ENCODE data around the gene OR2T3.
"Not testable (repeated sequence)": the region's sequence is repeated elsewhere in the genome, so short reads cannot be mapped to it uniquely, and the experiment has no call there.

The OR2T3 gene, protein sequence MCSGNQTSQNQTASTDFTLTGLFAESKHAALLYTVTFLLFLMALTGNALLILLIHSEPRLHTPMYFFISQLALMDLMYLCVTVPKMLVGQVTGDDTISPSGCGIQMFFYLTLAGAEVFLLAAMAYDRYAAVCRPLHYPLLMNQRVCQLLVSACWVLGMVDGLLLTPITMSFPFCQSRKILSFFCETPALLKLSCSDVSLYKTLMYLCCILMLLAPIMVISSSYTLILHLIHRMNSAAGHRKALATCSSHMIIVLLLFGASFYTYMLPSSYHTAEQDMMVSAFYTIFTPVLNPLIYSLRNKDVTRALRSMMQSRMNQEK

DNA sequence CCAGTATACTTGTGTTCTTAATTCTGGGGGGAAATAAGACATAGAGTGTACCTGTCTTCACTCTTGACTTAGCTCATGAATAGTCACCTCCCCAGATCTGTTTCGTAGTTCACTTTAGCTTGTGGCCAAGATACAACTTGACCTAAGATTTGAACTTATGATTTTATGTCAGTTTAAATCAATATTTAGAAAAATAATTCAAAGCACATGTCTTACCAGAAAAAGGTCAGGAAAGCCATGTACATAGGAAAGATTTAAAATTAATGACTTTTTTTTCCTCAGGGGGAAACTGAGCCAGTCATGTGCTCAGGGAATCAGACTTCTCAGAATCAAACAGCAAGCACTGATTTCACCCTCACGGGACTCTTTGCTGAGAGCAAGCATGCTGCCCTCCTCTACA, at the start of gene OR2T3:
OR2T3 (plus strand) TSS at position 301 of the 400 bp plus-strand sequence; CDS start at position 301, 0 bp downstream.
- not testable (repeated sequence) for DNase-seq (ENCODE audit: low read depth in 3 of 3)

DNA sequence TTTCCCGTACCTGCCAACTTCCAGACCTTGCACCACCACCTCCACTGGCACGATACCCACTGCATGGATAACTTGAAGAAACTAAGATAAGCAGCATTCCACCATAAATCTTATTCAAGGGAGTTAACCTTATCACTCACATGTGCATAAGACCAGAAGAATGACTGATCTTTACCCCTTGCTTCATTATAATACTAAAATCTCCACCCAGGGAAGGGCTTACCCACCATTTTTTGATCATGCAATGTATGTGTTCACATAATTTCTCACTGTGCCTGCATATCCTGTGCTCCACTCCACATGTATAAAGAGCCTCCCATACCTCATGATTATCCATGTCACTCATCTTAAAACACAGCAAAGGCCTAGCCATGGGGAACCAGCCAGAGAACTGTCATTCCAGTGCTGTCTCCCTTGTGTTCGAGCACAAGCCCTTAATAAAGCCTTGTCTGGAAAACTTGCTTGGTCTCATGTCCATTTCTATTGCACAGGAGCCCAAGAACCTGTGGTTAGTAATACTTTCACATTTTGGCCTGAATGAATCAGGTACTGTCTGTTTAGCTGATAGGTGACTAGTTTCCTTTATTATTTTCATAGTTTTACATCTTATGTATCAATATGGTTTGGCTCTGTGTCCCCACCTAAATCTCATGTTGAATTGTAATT, 45.5 kb upstream of the OR2T3 start:
- not testable (repeated sequence) for DNase-seq (ENCODE audit: low read depth in 3 of 3)

DNA sequence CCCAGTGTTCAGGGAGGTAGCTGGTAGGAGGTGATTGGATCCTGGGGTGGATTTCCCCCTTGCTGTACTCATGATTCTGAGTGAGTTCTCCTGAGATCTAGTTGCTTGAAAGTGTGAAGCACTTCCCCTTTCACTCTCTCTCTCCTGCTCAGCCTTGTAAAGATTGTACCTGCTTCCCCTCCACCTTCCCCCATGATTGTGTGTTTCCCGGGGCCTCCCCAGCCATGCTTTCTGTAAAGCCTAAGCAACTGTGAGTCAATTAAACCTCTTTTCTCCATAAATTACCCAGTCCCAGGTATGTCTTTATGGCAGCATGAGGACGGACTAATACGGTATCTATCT, 45.0 kb upstream of the OR2T3 start:
- not testable (repeated sequence) for DNase-seq (ENCODE audit: low read depth in 3 of 3)

DNA sequence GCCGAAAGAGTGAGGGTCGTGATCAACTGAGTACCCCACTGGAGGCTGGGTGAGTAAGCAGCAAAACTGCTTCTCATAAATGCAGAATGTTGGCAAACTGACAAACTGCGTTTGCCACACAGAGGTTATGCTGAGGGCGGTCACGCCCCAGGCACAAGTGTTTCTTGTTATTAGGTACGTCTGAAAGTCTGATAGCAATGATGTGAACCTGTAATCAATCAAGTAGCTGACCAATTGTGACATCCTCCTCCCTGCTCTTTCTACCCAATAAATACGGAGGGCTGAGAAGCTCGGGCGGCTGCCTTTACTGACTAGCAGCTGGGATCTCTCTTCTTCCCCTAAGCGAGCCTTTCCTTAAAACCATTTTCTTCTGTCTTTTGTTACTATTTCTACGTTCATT, 41.5 kb upstream of the OR2T3 start:
- DNase-seq (ENCODE audit: low read depth in 3 of 3) = not testable (repeated sequence)

DNA sequence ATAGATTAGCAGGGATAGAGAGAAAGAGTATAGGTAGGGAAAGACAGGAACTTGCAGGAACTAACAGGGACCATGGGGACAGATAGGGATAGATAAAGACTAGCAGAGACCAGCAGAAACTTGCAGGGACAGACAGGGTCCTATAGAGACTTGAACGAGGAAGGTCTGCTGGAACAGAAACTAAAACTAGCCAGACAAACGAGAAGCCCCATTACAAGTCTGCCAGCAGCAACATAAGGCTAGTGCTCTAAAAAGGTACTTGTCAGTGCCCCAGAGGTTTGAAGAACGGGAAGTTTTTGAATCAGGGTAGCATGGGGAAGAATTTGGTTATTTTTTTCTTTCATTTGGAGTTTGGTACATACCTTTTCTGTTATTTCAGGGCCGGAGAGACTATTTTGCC, 41.0 kb upstream of the OR2T3 start:
- DNase-seq (ENCODE audit: low read depth in 3 of 3) = not testable (repeated sequence)

DNA sequence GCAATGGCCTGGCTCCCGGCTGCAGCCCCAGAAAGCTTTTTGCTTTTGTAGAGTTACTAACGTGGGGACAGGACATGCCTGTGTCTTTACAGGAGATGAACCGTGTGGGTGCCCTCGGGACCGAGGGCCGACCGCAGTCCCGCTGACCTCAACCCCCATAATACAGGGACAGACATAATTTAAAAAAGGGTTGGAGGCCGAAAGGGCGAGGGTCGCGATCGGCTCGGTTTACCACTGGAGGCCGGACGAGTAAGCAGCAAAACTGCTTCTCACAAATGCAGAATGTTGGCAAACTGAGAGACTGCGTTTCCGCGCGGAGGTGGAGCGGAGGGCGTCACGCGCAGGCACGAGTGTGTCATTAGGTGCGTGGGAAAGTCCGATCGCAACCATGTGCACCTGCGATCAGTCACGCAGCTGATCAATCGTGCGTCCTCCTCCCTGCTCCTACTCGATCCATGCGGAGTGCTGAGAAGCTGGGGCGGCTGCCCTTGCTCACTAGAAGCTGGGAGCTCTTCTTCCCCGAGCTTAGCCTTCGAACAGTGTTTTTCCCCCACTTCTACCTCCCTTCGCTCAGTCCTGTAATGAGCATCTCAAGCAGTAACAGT, 39.2 kb upstream of the OR2T3 start:
- DNase-seq (ENCODE audit: low read depth in 3 of 3) = not testable (repeated sequence)

- not testable (repeated sequence) for DNase-seq (ENCODE audit: low read depth in 3 of 3)
Observed at GRCh38 chr1:248434913-248435312, 38.2 kb upstream of the OR2T3 start.

DNA sequence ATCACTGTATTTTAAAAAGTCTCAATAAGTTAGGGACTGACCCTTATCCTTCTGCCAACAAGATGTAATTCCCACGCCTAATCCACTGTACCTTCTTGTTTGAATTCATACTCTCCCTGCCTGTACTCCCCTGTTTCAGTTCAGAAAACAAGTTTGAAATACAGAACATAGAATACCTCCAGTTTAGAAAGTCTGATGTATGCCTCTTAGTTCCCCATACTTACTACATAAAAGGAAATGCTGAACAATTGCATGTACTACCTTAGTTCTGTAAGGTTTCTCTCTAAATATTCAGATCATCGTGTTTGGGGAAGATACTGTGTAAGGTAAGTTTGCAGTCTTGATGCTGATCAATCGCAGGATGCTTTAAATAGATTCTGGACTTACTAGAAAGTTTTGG, 36.8 kb upstream of the OR2T3 start:
- not testable (repeated sequence) for DNase-seq (ENCODE audit: low read depth in 3 of 3)

DNA sequence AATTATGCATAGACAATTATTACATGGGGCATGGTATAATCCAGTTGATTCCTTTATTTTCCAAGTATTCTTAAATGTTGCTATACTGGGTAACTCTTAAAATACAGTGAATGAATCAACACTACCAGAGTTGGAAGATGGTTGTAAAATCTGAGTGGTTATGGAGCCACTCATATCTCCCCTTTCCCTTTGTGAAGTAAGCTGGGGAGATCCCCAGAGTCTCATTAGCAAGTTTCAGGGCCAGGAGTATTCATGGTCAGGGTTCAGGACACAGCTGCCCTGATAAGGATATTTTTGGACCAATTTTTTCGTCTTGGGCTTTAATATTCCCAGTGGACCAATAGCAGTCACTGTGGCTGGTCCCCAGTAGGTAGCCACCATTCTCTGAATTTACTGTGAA, 34.5 kb upstream of the OR2T3 start:
- not testable (repeated sequence) for DNase-seq (ENCODE audit: low read depth in 3 of 3)

GRCh38 chr1:248439283-248439682, 33.9 kb upstream of the OR2T3 start:
- DNase-seq (ENCODE audit: low read depth in 3 of 3) = not testable (repeated sequence)

DNA sequence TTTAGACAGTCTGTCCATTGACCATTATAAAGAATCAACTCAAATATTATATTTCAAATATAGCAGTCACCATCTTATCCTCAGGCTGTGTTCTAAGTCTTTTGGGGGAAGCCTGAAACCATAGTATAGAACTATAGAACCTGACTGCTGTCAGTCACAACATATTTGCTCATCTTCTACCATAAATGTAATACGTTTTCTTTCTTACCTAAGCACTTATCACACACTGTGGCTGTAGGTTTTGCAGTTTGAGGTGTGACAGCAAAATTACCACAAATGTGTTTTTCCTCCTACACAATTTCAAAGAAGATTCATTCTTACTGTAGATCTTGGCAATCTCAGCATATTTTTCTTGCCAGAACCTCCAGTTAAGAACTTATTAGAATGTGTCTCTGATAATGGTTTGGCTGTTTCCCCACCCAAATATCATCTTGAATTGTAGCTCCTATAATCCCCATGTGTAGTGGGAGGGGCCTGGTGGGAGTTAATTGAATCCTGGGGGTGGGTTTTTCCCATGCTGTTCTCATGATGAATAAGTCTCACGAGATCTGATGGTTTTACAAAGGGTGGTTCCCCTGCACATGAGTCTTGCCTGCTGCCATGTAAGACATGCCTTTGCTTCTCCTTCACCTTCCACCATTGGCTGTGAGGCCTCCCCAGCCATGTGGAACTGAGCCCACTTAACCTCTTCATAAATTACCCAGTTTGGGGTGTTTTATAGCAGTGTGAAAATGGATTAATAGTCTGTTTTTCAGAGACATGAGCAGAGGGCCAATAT, 30.5 kb upstream of the OR2T3 start:
- DNase-seq (ENCODE audit: low read depth in 3 of 3) = not testable (repeated sequence)

- DNase-seq (ENCODE audit: low read depth in 3 of 3) = not testable (repeated sequence)
Observed at GRCh38 chr1:248444603-248445002, 28.5 kb upstream of the OR2T3 start.

GRCh38 chr1:248445399-248445798, 27.8 kb upstream of the OR2T3 start, which contains the start of gene OR2T2:
Gene OR2T2, plus strand, starts transcription at chr1:248445637. Its CDS starts 7,161 bp downstream, at chr1:248452798.
- DNase-seq (ENCODE audit: low read depth in 3 of 3) = not testable (repeated sequence)

- DNase-seq (ENCODE audit: low read depth in 3 of 3) = not testable (repeated sequence)
Observed at GRCh38 chr1:248448409-248449074, 24.6 kb upstream of the OR2T3 start.

- DNase-seq (ENCODE audit: low read depth in 3 of 3) = not testable (repeated sequence)
Observed at GRCh38 chr1:248449821-248450465, 23.2 kb upstream of the OR2T3 start.

DNA sequence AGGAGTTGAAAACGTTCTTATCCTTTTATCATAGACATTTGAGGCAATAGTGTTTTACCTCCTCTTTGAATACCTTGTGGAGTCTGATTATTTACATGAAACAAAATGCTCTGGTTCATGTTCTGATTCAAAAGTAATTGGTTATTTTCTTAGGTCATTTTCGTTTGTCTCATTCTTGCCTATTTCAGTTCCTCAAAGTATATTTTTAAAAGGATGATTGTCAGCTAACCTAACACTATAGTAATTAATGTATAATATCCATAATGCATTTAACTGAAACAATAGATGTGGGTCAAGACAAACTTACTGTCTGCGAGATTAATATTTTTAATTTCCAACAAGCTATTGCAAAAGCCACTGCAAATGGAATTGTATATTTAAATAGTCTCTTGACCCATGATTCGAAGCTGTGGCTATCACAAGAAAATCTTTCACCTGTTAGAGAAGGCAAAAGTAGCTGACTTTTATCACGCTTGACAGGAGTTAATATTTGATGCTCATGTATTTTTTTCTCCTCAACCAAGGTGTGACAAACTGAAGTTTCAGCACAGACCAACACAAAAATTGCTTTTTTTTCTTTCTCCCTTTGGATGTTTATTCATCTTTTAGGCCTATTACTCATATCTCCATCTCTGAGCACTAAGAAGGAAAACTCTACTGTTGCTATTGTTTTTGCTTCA, 22.5 kb upstream of the OR2T3 start:
- DNase-seq (ENCODE audit: low read depth in 3 of 3) = not testable (repeated sequence)

DNA sequence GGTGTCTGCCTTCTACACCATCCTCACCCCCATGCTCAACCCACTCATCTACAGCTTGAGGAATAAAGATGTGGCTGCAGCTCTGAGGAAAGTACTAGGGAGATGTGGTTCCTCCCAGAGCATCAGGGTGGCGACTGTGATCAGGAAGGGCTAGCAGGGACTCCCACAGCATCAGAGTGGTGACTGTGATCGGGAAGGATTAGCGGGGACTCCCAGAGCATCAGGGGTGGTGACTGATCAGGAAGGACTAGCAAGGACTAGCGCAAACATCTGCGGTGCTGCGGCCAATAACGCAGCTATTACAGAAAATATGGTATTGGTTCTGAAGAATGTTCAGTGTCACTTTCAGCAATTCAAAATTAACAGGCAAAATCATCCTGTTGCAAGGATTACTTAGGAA, 19.5 kb upstream of the OR2T3 start:
- DNase-seq (ENCODE audit: low read depth in 3 of 3) = not testable (repeated sequence)

GRCh38 chr1:248455045-248455444, 18.1 kb upstream of the OR2T3 start:
- DNase-seq (ENCODE audit: low read depth in 3 of 3) = not testable (repeated sequence)

GRCh38 chr1:248456635-248457034, 16.5 kb upstream of the OR2T3 start:
- not testable (repeated sequence) for DNase-seq (ENCODE audit: low read depth in 3 of 3)

DNA sequence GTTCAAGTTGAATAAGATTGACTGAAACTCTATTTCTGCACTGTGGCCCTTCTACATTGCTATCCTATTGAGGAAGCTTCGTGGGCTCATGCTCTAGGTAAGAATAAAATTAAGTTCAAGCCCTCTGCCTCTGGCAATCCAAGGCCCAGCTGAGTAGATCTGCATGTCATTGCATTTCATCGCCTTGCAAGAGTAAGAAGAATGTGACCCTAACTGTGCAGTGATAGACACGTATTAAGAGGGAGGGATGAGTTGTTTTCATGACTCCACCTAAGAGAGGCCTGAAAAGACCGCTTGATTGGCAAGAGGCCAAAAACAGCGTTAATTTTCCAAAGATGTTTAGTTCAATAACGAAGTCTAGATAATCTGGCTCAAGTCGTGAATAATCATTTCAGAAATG, 14.0 kb upstream of the OR2T3 start:
- not testable (repeated sequence) for DNase-seq (ENCODE audit: low read depth in 3 of 3)

Data from stimulated activated CD4-positive, alpha-beta T cell treated with anti-CD3 and anti-CD28 coated beads, TNF-alpha, amount 100 ng/mL, for 48 hours (primary cell).